Left ventricle myocardium superior (tissue), 1 donor: ENCODE results near the gene ARL4C. TPM values are rescaled to one million over a fixed set of nuclear protein-coding genes. Genes with fewer than 3 reads are reported as not detected.
A peak's percentile ranks its signal among the peaks of the same experiment; 100 is the strongest.

ENCODE experiments used
- ATAC-seq: fragments of 200-7000 bp; cut with Tn5 transposase; one replicate; pipeline ENCODE4 v1.9.1; 2020; ENCODE audit warnings: mild to moderate bottlenecking, moderate library complexity
- DNase-seq: peaks from one replicate; pipeline ENCODE4 v3.0.0-alpha.2; 2020
- intact Hi-C: fragments of 100-400 bp; cut with micrococcal nuclease; formaldehyde crosslinking; loops from one replicate; pipeline ENCODE4 v1.11.0; 2022
- long read RNA-seq: library from polyadenylated mRNA; unstranded; transcript quantifications from one replicate; pipeline ENCODE4 v2.0.0, GENCODE V29; 2021
- total RNA-seq: library from RNA; stranded (reverse); fragmentation: NEBNext Ultra II Directional; extraction: Animal tissue kit (Norgen Biotek cat#: 25700); gene quantifications from one replicate; pipeline ENCODE4 v1.2.1, GENCODE V29; 2021
- donor health status: DM: no; HTN: yes; CAD: no; lungs with severe emphysema.

The ARL4C gene
- 1.5 TPM for total RNA-seq
- long read RNA-seq, full-length matches to known transcripts, result 5 of 5 reads
- long read RNA-seq, partial matches to known transcripts, result 0 of 5 reads
- long read RNA-seq, other reads (novel, unspliced or antisense), result 0 of 5 reads

DNA sequence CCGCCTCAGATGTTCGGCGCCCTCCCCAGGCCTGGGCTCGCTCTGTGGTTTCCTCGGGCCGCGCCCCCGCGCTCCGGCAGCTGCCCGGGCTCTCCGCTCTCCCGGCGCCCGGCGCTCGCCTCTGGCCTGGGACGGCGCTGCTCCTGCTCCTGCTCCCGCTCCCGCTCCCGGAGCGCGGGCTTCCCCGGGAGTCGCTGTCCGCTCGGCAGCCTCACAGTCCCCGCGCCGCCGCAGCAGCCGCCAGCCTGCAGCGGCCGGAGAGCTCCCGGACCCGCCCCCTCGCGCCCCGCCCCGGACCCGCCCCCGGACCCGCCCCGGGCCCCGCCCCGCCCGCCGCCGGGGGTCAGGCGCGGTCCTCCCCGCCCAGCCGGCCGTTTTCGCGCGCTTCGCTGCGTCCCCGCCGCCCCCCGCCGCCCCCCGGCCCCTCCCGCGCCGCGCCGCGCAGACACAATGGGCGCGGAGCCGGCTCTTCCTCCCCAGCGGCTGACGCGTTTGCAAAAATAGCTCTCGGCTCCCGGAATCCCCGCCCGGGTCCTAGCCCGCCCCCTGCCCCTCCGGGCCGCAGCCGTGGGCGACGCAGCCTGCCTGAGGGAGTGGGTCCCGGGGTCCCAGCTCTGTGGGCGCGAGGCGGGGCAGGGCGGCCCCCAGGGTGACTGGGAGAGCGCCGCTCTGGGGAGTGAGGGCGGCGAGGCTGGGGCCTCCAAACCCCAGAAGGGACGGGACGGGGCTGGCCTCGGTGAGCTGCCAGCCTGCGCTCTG lies at the start of gene ARL4C:
ARL4C (minus strand) TSS at position 247 of the 759 bp plus-strand sequence. CDS start 495 bp downstream, outside the sequence.
- ATAC-seq, result peak; percentile 88
- intact Hi-C loops, result no loop called here
- peak; percentile 78 for DNase-seq

GRCh38 chr2:234544659-234545611 lies 48.1 kb upstream of the ARL4C start:
- ATAC-seq (peak; percentile 57), DNase-seq (peak; percentile 53)
- intact Hi-C loops, result no loop called here

DNA sequence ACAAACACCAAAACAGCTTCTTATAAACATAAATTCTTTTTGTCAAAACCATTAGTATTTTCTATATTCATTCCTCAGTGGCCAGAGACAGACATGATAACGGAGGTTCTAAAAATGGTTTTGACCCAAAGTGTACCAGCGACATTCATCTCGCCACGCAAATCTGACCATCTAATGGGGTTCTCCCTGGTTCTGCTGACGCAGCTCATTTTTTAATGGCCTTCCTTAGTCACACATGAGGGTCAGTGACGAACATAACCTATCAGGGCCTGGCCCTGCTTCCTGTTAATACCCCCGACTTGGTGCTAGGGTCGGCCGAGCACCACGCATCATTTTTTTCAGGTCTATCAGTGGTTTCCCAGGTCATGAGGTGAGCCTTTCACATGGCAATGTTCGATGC lies 45.9 kb upstream of the ARL4C start:
- DNase-seq, result no peak
- intact Hi-C loops, result no loop called here
- no peak for ATAC-seq

DNA sequence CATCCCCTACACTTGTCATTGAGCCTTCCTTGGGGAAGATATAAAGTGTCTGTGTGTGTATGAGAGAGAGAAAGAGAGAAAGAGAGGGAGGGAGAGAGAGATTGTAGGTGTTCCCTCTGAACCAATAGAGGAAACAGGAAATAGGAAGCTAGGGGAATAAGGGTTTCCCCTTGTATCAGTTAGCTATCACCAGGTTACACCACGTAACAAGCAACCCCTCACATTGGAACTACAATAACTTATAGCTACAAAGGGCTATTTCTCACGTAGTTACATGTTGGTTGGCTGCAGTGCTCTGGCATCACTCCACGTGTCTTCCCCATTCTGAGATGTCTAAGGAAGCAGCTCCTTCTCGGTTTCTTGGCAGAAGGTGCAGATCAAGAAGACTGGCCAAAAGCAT lies 41.0 kb upstream of the ARL4C start:
- DNase-seq, result no peak
- intact Hi-C loops, result no loop called here
- no peak for ATAC-seq

GRCh38 chr2:234536178-234536965 lies 39.5 kb upstream of the ARL4C start:
- intact Hi-C loops, result no loop called here
- DNase-seq, result no peak
- no peak for ATAC-seq

GRCh38 chr2:234535464-234535863 lies 38.6 kb upstream of the ARL4C start:
- intact Hi-C loops, result no loop called here
- DNase-seq, result no peak
- no peak for ATAC-seq

DNA sequence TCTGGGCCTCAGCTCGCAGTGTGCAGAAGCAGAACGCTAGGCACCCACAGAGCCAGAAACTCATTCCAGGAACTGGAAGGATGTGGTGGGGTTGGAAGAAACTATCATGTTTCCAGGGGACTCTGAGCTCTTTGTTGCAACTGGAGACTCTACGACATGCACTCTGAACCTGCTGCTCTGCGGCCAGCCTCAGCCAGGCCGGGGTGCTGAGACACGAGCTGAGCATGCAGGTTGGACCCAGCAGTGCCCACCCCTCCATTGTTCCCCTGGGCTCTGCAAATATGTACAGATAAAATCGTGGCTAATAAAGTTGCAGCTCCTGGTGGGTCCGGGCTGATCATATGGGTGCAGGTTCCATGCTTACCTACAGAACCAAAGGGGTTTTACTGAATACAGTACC lies 37.6 kb upstream of the ARL4C start:
- intact Hi-C loops, result no loop called here
- ATAC-seq (no peak), DNase-seq (no peak)

GRCh38 chr2:234533626-234534025 lies 36.7 kb upstream of the ARL4C start:
- intact Hi-C loops, result no loop called here
- ATAC-seq (no peak), DNase-seq (no peak)

- DNase-seq (no peak), ATAC-seq (no peak)
- intact Hi-C loops, result no loop called here
These were observed 31.7 kb upstream of the ARL4C start for GRCh38 chr2:234528410-234529148.

DNA sequence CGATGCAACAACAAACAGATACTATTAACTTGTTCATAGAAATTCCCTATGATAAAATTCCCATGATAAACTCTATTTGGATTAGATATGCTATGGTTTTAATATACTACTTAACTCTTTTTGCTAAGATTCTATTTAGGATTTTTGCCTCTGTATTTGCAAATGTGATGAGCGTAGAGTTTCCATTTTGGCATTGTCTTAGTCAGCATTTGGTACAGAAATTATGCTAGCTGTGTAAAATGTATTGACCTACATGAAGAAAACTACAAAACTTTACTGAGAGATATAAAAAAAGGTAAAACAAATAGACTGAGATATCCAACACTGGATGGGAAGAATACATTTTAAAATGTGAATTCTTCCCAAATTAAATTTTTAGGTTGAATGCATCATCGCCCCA lies 29.8 kb upstream of the ARL4C start:
- DNase-seq, result no peak
- ATAC-seq, result no peak
- intact Hi-C loops, result no loop called here

DNA sequence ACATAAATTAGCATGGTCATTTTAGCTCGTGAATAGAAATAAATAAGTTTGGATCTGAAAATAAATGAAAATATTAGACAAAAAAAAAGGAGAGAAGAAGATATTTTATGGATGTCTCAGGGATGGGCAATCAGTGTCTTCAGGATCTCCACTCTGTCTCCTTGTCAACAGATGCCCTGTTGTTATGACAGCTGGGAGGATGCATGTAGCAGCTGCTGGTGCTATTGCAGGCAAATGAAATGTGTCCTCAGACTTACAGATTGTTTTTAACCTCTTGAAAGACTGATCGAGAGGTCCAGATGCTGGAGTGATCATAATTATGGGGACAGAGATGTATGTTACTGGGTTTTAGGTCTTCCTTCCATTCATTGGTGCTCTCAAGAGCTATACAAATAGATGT lies 24.7 kb upstream of the ARL4C start:
- intact Hi-C loops, result no loop called here
- ATAC-seq, result no peak
- DNase-seq, result no peak

DNA sequence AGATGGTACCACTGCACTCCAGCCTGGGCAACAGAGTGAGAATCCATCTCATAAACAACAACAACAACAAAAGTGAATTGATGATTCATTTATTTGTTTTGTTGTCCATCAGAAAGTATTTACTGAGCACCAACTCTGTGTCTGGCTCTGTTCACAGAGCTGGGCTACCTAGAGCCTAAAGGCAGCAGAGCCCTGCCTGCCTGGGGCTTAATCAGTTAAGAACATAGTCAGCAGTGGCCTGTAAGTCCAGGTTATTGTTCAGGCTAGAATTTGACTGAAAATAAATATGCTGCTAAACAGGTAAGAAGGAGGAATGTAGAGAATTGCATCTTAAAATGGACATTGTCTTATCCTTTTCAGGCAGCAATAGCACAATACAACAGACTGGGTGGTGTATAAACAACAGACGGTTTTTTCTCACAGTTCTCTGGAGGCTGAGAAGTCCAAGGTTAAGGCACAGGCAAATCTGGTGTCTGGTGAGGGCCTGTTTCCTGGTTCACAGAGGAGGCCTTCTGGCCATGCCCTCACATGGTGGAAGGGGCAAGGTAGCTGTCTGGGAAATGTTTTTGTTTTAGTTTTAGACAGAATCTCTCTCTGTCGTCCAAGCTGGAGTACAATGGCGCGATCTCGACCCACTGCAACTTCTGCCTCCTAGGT lies 22.2 kb upstream of the ARL4C start:
- intact Hi-C loops, result no loop called here
- DNase-seq (no peak), ATAC-seq (no peak)

DNA sequence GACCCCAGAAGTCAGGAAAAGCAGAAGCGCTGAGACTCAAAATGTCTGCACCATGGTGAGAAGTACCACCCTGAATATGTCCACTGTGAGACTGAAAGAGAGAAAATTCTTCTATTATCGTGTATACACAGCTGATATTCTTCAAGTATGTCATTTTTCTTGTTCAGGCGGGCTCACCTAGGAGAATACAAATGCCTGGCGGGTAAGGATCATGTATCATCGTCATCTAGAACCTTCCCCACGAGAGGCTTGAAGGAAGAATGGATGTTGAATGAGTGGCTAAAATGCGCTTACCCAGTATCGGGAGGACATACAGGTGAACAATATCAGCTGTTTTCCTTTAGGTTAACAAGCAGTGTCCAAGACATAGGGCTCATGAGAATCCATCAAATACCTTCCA lies 21.1 kb upstream of the ARL4C start:
- no peak for ATAC-seq
- no peak for DNase-seq
- intact Hi-C loops, result no loop called here

- ATAC-seq (no peak), DNase-seq (no peak)
- intact Hi-C loops, result no loop called here
These were observed 18.2 kb upstream of the ARL4C start for GRCh38 chr2:234514873-234515638.

GRCh38 chr2:234514099-234514498 lies 17.2 kb upstream of the ARL4C start:
- ATAC-seq, result no peak
- no peak for DNase-seq
- intact Hi-C loops, result no loop called here

DNA sequence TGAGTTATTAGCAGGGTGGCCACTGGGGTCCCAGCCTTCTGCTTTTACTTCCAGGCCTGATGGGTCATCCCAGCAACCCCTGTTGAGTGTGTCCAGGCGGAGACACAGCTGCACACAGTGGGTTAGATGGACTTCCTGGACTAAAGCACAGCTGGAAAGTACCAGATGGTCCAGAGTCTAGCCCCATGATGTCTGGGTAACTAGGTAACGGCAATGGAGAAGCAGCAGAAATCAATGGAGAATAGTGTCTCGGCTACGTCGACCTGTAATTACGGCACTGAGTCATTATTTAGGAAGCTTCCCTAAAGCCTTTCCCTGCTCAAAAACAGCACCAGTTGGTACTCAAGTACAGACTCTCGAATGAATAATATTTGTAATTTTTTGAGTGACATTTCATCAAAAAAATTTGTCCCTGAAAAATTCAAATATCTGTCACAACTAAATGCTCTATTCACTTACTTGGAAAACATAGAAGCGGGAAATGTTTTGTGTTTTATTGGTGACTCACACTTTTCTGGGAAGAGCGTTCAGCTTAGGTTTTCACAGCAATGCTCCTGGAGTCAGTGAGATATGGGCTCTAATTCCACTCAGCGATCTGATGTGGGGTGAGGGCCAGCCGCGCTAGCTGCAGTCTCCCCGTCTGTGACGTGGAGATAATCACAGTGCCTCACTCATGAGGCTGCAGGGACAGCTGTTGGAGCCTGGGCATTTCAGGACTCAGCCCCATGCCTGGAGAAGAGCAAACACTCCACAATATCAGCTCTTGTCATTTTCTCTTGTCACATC lies 16.2 kb upstream of the ARL4C start:
- DNase-seq, result no peak
- no peak for ATAC-seq
- intact Hi-C loops, result no loop called here

DNA sequence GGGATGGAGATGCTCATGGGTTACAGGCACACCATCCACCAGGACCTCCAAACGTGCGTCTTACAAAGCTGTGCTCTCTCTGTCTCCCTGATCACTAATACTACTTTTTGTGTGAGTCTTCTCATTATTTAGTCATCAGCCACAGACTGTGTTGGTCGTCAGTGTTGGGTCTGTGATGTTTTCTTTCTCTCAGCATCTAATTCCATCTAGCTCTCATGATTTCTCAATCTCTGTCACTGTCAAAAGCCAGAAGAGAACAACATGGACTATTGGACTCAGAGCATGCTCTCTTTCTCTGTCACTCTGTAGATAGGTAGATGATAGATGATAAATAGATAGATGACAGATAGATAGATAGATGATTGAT lies 6.0 kb upstream of the ARL4C start:
- DNase-seq, result no peak
- intact Hi-C loops, result loop anchor here (5.0 kb wide), 2 partner anchors 216 to 366 kb away; no protein-coding TSS in a partner anchor
- no peak for ATAC-seq
